DND-41 (cell line): ENCODE results near the gene GALNT18.

Experiments
- ATAC-seq: fragments of 200-7000 bp; cut with Tn5 transposase; 3 replicates; pipeline ENCODE4 v1.9.1; 2021; ENCODE audit warnings: low read depth; ENCODE audit not compliant: insufficient read depth
- DNase-seq: peaks from one replicate; pipeline ENCODE4 v3.0.0-alpha.2; 2020
- H2AFZ ChIP-seq: 2 replicates; pipeline ENCODE4 v1.6.0; 2012; ENCODE audit warnings: low read depth, low read length
- H3K27ac ChIP-seq: 2 replicates; pipeline ENCODE4 v1.5.1; 2012; ENCODE audit warnings: low read length, inconsistent platforms
- H3K27me3 ChIP-seq: fragments of 200-600 bp; sonication (generic); 2 replicates; pipeline ENCODE4 v1.6.0; 2012; ENCODE audit warnings: low read length, mild to moderate bottlenecking, inconsistent platforms; ENCODE audit not compliant: insufficient read depth, poor library complexity
- H3K36me3 ChIP-seq: 2 replicates; pipeline ENCODE4 v1.5.1; 2012; ENCODE audit warnings: low read length, inconsistent platforms; ENCODE audit not compliant: insufficient read depth
- H3K4me1 ChIP-seq: 2 replicates; pipeline ENCODE4 v1.5.1; 2012; ENCODE audit warnings: mild to moderate bottlenecking, low read length; ENCODE audit not compliant: insufficient read depth
- H3K4me2 ChIP-seq: 2 replicates; pipeline ENCODE4 v1.6.0; 2012; ENCODE audit warnings: mild to moderate bottlenecking, moderate library complexity, low read length, inconsistent platforms; ENCODE audit not compliant: insufficient read depth
- H3K4me3 ChIP-seq, 2 experiments: fragments of 200-600 bp in 1 of 2; shearing (Covaris generic) in 1 of 2; 2 replicates each; pipeline ENCODE4 v1.5.1; 2012 to 2016; ENCODE audit warnings: inconsistent platforms in 2 of 2, low read length in 2 of 2, mild to moderate bottlenecking in 2 of 2, low read depth in 1 of 2, moderate library complexity in 1 of 2
- H3K79me2 ChIP-seq: 2 replicates; pipeline ENCODE4 v1.6.0; 2012; ENCODE audit warnings: low read length, inconsistent platforms; ENCODE audit not compliant: insufficient read depth
- H3K9ac ChIP-seq: 2 replicates; pipeline ENCODE4 v1.6.0; 2012; ENCODE audit warnings: low read depth, mild to moderate bottlenecking, inconsistent platforms, low read length, moderate library complexity
- H3K9me3 ChIP-seq: 2 replicates; pipeline ENCODE4 v1.5.1; 2012; ENCODE audit warnings: low read length, moderate library complexity, mild to moderate bottlenecking, inconsistent platforms; ENCODE audit not compliant: insufficient read depth, severe bottlenecking
- H4K20me1 ChIP-seq: 2 replicates; pipeline ENCODE4 v1.6.0; 2012; ENCODE audit warnings: low read length; ENCODE audit not compliant: insufficient read depth
- EZH2 ChIP-seq: IDR thresholded peaks from 3 replicates; pipeline ENCODE4 v1.6.1; 2012; ENCODE audit warnings: borderline replicate concordance, low read depth, mild to moderate bottlenecking, moderate library complexity, low read length, inconsistent platforms; ENCODE audit not compliant: severe bottlenecking
- TF ChIP-seq, protein P1 (sequence below): IDR thresholded peaks from 2 replicates; pipeline ENCODE4 v1.5.1; 2012; ENCODE audit warnings: borderline replicate concordance, low read length, moderate library complexity, mild to moderate bottlenecking; ENCODE audit not compliant: poor library complexity, severe bottlenecking; ENCODE audit errors: extremely low read depth

GALNT18 gene

DNA sequence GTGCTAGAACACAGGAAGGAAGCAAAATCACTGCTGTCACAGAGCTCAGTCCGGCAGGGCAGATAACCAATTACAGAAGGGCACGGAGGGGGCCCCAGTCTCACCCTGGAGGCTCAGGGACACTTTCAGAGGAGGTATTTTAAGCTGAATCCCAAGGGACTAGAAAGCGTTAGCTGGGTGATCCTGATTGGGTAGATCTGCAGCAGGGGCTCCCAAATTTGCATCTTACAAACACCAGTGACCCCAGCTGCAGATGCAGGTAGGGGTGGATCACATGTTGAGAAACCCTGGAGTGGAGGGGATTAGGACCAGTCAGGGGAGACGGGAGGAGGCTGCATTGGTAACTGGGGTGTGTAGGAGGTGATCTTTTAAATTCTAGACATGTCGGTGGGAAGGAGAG, 360.2 kb downstream of the GALNT18 start:
- Histone ChIP-seq H3K4me3 (no peak overlapping the region), H3K27me3 (peaks cover 3% of the 10 kb centered on the region), H3K9me3 (no peaks in the 10 kb centered on the region), H3K4me1 (no peaks in the 10 kb centered on the region), H4K20me1 (no peaks in the 10 kb centered on the region; the same call in 1 of the 2 replicates), H3K36me3 (no peaks in the 10 kb centered on the region), H3K4me2 (no peak overlapping the region), H3K9ac (no peak overlapping the region), H3K27ac (no peak overlapping the region), H2AFZ (no peak overlapping the region), H3K79me2 (no peaks in the 10 kb centered on the region)
- TF ChIP-seq, protein P1, sequence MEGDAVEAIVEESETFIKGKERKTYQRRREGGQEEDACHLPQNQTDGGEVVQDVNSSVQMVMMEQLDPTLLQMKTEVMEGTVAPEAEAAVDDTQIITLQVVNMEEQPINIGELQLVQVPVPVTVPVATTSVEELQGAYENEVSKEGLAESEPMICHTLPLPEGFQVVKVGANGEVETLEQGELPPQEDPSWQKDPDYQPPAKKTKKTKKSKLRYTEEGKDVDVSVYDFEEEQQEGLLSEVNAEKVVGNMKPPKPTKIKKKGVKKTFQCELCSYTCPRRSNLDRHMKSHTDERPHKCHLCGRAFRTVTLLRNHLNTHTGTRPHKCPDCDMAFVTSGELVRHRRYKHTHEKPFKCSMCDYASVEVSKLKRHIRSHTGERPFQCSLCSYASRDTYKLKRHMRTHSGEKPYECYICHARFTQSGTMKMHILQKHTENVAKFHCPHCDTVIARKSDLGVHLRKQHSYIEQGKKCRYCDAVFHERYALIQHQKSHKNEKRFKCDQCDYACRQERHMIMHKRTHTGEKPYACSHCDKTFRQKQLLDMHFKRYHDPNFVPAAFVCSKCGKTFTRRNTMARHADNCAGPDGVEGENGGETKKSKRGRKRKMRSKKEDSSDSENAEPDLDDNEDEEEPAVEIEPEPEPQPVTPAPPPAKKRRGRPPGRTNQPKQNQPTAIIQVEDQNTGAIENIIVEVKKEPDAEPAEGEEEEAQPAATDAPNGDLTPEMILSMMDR: no peak
- TF ChIP-seq EZH2: no peak
- ATAC-seq (no peak), DNase-seq (no peak)

DNA sequence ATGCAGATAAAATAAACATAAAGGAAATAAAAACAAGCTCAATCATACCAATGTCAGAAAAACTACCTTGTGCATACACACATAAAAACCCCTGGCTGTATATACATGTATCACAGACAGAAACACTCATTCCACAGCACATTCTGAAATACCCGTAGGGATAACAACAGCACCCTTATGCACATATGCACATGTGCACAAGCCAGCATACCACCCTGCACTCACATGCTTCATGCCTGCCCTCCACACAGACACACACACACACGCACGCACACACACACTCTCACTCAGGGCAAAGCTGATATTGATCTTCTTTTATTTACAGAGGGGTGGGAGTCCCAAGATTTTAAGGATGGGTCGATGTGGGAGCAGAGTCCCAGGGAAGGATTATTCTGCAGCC, 360.9 kb downstream of the GALNT18 start:
- Histone ChIP-seq H3K79me2 (no peaks in the 10 kb centered on the region), H4K20me1 (no peaks in the 10 kb centered on the region; the same call in 1 of the 2 replicates), H3K9me3 (no peaks in the 10 kb centered on the region), H3K27ac (no peak overlapping the region), H3K4me2 (no peak overlapping the region), H3K4me1 (no peaks in the 10 kb centered on the region), H2AFZ (no peak overlapping the region), H3K9ac (no peak overlapping the region), H3K4me3 (no peak overlapping the region), H3K27me3 (peaks cover 9% of the 10 kb centered on the region), H3K36me3 (no peaks in the 10 kb centered on the region)
- DNase-seq: no peak
- ATAC-seq: no peak
- TF ChIP-seq, protein P1: no peak
- TF ChIP-seq EZH2: no peak

DNA sequence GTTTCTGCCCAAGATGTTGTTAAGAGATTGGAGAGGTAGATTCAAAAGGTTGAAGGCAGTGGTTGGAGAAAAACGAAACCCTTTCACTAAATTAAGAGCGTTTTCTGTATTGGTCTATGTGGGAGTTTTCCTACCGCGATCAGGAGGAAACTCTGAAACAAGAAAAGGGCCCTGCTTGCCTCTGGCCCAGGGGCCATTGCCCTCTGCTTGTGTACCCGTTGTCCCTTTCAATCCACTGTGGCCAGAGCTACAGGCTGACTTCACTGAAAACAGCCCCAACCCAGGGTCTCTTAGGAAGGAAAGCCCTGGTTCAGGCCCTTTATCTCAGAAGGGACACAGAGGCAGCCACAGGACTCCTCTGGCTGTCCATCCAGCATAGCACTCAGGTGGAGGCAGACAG, 367.8 kb downstream of the GALNT18 start:
- H4K20me1 ChIP-seq: no peaks in the 10 kb centered on the region; the same call in 1 of the 2 replicates
- no peak overlapping the region for H2AFZ ChIP-seq
- no peak overlapping the region for H3K27ac ChIP-seq
- no peaks in the 10 kb centered on the region for H3K36me3 ChIP-seq
- no peak for TF ChIP-seq EZH2
- TF ChIP-seq, protein P1: no peak
- DNase-seq (no peak), ATAC-seq (no peak)
- no peaks in the 10 kb centered on the region for H3K9me3 ChIP-seq
- H3K79me2 ChIP-seq: no peaks in the 10 kb centered on the region
- H3K27me3 ChIP-seq: peaks cover 14% of the 10 kb centered on the region
- H3K4me2 ChIP-seq: no peak overlapping the region
- H3K4me3 ChIP-seq: no peak overlapping the region
- no peak overlapping the region for H3K9ac ChIP-seq
- no peaks in the 10 kb centered on the region for H3K4me1 ChIP-seq

DNA sequence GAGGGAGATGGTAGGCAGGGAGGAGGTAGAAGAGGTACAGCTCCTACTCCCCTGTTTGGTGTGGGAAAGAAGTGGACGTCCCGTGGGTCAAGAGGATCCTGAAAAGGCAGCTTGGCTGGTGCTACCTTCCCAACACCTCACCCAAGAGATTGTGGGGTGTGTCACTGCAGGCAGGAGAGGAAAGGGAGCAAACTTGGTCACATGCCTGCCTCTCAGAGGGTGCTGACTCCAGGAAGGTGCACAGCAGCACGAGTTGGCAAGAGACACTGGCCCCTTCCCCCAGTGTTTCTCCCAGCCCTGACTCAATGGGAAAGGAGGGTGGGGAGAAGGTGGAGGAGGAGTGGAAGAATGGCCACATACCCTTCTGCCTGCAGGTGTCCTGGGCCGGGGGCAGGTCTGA, 368.3 kb downstream of the GALNT18 start:
- Histone ChIP-seq H3K4me3 (no peak overlapping the region), H3K36me3 (no peaks in the 10 kb centered on the region), H2AFZ (no peak overlapping the region), H3K27ac (no peak overlapping the region), H3K79me2 (no peaks in the 10 kb centered on the region), H3K9me3 (no peaks in the 10 kb centered on the region), H3K27me3 (peaks cover 14% of the 10 kb centered on the region), H3K4me1 (no peaks in the 10 kb centered on the region), H3K4me2 (no peak overlapping the region), H4K20me1 (no peaks in the 10 kb centered on the region; the same call in 1 of the 2 replicates), H3K9ac (no peak overlapping the region)
- no peak for TF ChIP-seq EZH2
- TF ChIP-seq, protein P1: no peak
- ATAC-seq (no peak), DNase-seq (no peak)
